ENCODE measurements around the gene NT5DC1.

DNA sequence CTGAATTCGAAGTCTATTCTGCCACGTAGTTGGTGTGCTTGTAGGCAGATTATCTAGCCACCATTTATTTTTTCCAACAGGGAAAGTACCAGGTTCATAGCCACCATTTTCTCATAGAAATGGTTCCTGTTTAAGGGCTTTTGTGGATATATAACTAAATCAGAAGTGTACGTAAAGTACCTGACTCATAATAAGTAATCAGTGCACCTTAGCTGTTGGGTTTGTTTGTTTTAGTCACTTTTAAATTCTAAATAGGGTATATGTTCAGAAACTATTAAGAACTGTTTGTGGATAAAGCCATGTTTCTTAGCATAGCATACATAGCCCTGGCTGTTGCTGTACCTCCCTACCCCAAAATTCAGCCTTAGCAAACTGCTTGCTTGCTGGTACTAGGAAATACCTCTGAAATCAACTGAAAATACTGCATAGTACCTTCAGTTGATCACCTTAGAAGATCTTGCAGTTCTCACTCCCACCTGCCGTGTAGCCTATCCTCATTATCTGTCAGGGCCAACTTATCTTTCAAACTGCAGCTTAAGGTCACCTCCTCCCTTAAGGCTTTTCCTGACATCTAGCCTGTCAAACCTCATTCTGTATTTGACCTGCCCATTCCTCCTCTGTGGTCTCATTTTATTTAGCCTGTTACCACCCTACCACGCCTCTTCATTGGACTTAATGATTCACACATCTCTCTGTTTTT, 69.9 kb downstream of the NT5DC1 start:
- TF ChIP-seq, protein P1, sequence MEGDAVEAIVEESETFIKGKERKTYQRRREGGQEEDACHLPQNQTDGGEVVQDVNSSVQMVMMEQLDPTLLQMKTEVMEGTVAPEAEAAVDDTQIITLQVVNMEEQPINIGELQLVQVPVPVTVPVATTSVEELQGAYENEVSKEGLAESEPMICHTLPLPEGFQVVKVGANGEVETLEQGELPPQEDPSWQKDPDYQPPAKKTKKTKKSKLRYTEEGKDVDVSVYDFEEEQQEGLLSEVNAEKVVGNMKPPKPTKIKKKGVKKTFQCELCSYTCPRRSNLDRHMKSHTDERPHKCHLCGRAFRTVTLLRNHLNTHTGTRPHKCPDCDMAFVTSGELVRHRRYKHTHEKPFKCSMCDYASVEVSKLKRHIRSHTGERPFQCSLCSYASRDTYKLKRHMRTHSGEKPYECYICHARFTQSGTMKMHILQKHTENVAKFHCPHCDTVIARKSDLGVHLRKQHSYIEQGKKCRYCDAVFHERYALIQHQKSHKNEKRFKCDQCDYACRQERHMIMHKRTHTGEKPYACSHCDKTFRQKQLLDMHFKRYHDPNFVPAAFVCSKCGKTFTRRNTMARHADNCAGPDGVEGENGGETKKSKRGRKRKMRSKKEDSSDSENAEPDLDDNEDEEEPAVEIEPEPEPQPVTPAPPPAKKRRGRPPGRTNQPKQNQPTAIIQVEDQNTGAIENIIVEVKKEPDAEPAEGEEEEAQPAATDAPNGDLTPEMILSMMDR (IDR thresholded peaks at IDR 0.05; ENCODE audit: poor library complexity, severe bottlenecking): no peak
- no peak for TF ChIP-seq POLR2AphosphoS5 (IDR thresholded peaks at IDR 0.05)
- TF ChIP-seq MXI1 (conservative IDR thresholded peaks at IDR 0.05; ENCODE audit: poor library complexity, severe bottlenecking): no peak
- TF ChIP-seq, protein P2, sequence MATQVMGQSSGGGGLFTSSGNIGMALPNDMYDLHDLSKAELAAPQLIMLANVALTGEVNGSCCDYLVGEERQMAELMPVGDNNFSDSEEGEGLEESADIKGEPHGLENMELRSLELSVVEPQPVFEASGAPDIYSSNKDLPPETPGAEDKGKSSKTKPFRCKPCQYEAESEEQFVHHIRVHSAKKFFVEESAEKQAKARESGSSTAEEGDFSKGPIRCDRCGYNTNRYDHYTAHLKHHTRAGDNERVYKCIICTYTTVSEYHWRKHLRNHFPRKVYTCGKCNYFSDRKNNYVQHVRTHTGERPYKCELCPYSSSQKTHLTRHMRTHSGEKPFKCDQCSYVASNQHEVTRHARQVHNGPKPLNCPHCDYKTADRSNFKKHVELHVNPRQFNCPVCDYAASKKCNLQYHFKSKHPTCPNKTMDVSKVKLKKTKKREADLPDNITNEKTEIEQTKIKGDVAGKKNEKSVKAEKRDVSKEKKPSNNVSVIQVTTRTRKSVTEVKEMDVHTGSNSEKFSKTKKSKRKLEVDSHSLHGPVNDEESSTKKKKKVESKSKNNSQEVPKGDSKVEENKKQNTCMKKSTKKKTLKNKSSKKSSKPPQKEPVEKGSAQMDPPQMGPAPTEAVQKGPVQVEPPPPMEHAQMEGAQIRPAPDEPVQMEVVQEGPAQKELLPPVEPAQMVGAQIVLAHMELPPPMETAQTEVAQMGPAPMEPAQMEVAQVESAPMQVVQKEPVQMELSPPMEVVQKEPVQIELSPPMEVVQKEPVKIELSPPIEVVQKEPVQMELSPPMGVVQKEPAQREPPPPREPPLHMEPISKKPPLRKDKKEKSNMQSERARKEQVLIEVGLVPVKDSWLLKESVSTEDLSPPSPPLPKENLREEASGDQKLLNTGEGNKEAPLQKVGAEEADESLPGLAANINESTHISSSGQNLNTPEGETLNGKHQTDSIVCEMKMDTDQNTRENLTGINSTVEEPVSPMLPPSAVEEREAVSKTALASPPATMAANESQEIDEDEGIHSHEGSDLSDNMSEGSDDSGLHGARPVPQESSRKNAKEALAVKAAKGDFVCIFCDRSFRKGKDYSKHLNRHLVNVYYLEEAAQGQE (IDR thresholded peaks at IDR 0.05; ENCODE audit: borderline replicate concordance): no peak
- TF ChIP-seq EP300 (conservative IDR thresholded peaks at IDR 0.05; ENCODE audit: poor library complexity, severe bottlenecking): no peak
